WERI-Rb-1 (cell line): ENCODE results near the gene KDM4C.
A peak's percentile ranks its signal among the peaks of the same experiment; 100 is the strongest.

Experiments
- DNase-seq: peaks from one replicate; pipeline ENCODE4 v3.0.0-alpha.2; 2020
- H3K27ac ChIP-seq: fragments of 250-450 bp; sonication (Bioruptor Pico); 2 replicates; pipeline ENCODE4 v1.5.1; 2020; ENCODE audit warnings: mild to moderate bottlenecking, moderate library complexity
- H3K27me3 ChIP-seq: fragments of 250-450 bp; sonication (Bioruptor Pico); 2 replicates; pipeline ENCODE4 v1.5.1; 2021; ENCODE audit warnings: mild to moderate bottlenecking, low read depth, moderate library complexity; ENCODE audit not compliant: insufficient read depth, severe bottlenecking
- H3K36me3 ChIP-seq: fragments of 250-450 bp; sonication (Bioruptor Pico); 2 replicates; pipeline ENCODE4 v1.5.1; 2020; ENCODE audit warnings: mild to moderate bottlenecking, moderate library complexity
- H3K4me3 ChIP-seq: 2 replicates; pipeline ENCODE4 v1.5.1; 2011; ENCODE audit warnings: low read depth, mild to moderate bottlenecking, control low read depth, low read length
- H3K9me3 ChIP-seq: fragments of 250-450 bp; sonication (Bioruptor Pico); 2 replicates; pipeline ENCODE4 v1.5.1; 2021; ENCODE audit warnings: mild to moderate bottlenecking, moderate library complexity; ENCODE audit not compliant: severe bottlenecking
- CTCF ChIP-seq: IDR thresholded peaks from 2 replicates; pipeline ENCODE4 v1.5.1; 2011; ENCODE audit warnings: low read depth, mild to moderate bottlenecking, control low read depth, inconsistent platforms, low read length

The KDM4C gene

GRCh38 chr9:6965566-6965965 lies 207.8 kb downstream of the KDM4C start:
- H3K27ac ChIP-seq = no peak overlapping the region; the same call in 1 of the 2 replicates
- no peak for TF ChIP-seq CTCF
- H3K4me3 ChIP-seq = no peak overlapping the region
- no peaks in the 10 kb centered on the region for H3K36me3 ChIP-seq
- no peaks in the 10 kb centered on the region for H3K27me3 ChIP-seq
- no peaks in the 10 kb centered on the region for H3K9me3 ChIP-seq
- DNase-seq = peak; percentile 55

- Histone ChIP-seq H3K27ac (no peak overlapping the region), H3K36me3 (no peaks in the 10 kb centered on the region), H3K4me3 (no peak overlapping the region), H3K27me3 (no peaks in the 10 kb centered on the region), H3K9me3 (no peaks in the 10 kb centered on the region)
- TF ChIP-seq CTCF = no peak
- DNase-seq = no peak
These were observed 210.5 kb downstream of the KDM4C start for GRCh38 chr9:6968271-6968670.

GRCh38 chr9:6969805-6970204 lies 212.0 kb downstream of the KDM4C start:
- H3K27me3 ChIP-seq = no peaks in the 10 kb centered on the region
- no peaks in the 10 kb centered on the region for H3K9me3 ChIP-seq
- H3K4me3 ChIP-seq = no peak overlapping the region
- no peak for DNase-seq
- H3K36me3 ChIP-seq = no peaks in the 10 kb centered on the region
- TF ChIP-seq CTCF = no peak
- H3K27ac ChIP-seq = no peak overlapping the region

GRCh38 chr9:6973089-6973488 lies 215.3 kb downstream of the KDM4C start:
- no peak for DNase-seq
- H3K27me3 ChIP-seq = no peaks in the 10 kb centered on the region
- no peak for TF ChIP-seq CTCF

GRCh38 chr9:6973762-6974161 lies 216.0 kb downstream of the KDM4C start:
- DNase-seq = no peak
- no peaks in the 10 kb centered on the region for H3K9me3 ChIP-seq
- H3K27me3 ChIP-seq = no peaks in the 10 kb centered on the region
- TF ChIP-seq CTCF = no peak
- no peak overlapping the region for H3K4me3 ChIP-seq
- H3K27ac ChIP-seq = no peak overlapping the region
- H3K36me3 ChIP-seq = no peaks in the 10 kb centered on the region

More at GRCh38 chr9:6973089-6973488, 215.3 kb downstream of the KDM4C start:
- Histone ChIP-seq H3K4me3 (no peak overlapping the region), H3K36me3 (no peaks in the 10 kb centered on the region), H3K9me3 (no peaks in the 10 kb centered on the region), H3K27ac (no peak overlapping the region)

- TF ChIP-seq CTCF = no peak
- no peak for DNase-seq
- H3K36me3 ChIP-seq = no peaks in the 10 kb centered on the region
These were observed 217.4 kb downstream of the KDM4C start for GRCh38 chr9:6975198-6975597.

More at GRCh38 chr9:6975198-6975597, 217.4 kb downstream of the KDM4C start:
- Histone ChIP-seq H3K27me3 (no peaks in the 10 kb centered on the region), H3K27ac (no peak overlapping the region), H3K9me3 (no peaks in the 10 kb centered on the region), H3K4me3 (no peak overlapping the region)
